Measurements from ENCODE around the gene MSI2. TPM values are rescaled to one million over a fixed set of nuclear protein-coding genes. Genes with fewer than 3 reads are reported as not detected.

The MSI2 gene
- total and polyA plus RNA-seq, 12 donors, result 25.5 to 135 (median 121) TPM

DNA sequence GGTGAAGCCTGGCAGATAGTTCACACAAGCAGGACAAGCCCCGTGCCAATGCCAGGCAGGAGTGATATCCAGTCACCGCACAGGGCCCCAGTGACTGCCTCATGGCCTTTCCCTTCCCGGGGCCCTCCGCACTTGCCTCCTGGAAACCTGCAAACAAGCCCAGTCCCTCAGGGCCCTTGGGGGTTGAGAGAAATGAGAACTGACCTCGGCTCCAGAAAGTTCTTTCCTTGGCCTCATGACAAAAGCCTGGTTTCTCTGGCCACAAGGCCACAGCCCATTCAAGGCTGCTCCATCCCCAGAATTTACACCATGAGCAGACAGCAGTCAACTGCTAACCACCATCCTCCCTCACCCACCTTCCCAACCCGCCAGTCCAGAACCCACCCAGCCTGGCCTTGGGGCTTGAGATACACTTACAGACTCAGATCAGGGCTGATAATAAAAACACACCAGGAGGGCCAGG lies 411.2 kb downstream of the MSI2 start:
- peak overlapping the region in 5 of 10 donors; percentile 12 to 62 (median 57) for H3K27ac ChIP-seq
- no peak overlapping the region for H3K4me3 ChIP-seq
- DNase-seq (no peak), ATAC-seq (no peak)
- peaks cover 5 to 76% (median 32%) of the 10 kb centered on the region in 9 donors for H3K4me1 ChIP-seq
- no peaks in the 10 kb centered on the region for H3K36me3 ChIP-seq
- WGBS, 2 donors, result 64 to 79% methylated on average over 6 of the region's 6 CpGs
- no peaks in the 10 kb centered on the region for H3K9me3 ChIP-seq
- intact Hi-C loops (cut with DNase I), result loop anchor here in 6 of 10 donors (5.0 to 10.0 kb wide), 5 partner anchors 60 to 413 kb away; partner anchors contain the start of gene MSI2 (in 3 of the 6)
- TF ChIP-seq, protein P1, sequence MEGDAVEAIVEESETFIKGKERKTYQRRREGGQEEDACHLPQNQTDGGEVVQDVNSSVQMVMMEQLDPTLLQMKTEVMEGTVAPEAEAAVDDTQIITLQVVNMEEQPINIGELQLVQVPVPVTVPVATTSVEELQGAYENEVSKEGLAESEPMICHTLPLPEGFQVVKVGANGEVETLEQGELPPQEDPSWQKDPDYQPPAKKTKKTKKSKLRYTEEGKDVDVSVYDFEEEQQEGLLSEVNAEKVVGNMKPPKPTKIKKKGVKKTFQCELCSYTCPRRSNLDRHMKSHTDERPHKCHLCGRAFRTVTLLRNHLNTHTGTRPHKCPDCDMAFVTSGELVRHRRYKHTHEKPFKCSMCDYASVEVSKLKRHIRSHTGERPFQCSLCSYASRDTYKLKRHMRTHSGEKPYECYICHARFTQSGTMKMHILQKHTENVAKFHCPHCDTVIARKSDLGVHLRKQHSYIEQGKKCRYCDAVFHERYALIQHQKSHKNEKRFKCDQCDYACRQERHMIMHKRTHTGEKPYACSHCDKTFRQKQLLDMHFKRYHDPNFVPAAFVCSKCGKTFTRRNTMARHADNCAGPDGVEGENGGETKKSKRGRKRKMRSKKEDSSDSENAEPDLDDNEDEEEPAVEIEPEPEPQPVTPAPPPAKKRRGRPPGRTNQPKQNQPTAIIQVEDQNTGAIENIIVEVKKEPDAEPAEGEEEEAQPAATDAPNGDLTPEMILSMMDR (IDR thresholded peaks at IDR 0.05), result no peak
- H3K27me3 ChIP-seq, result no peaks in the 10 kb centered on the region

DNA sequence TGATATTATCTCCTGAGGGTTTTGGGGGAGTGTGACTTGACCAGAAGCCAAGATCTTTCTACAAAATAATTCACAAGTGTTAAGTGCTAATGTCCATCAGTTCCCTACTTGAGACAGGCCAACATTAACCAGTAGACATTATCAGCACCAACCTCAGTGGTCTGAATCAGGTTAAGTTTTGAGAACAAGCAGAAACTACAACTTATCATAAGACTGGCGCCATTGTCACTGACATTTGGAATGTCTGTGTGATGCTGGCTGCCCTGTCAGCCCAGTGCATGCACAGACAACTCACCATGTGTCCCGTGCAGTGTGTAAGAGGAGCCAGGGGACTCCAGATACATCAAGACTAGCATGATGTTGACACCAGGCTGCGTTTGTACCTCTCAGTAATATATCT lies 412.0 kb downstream of the MSI2 start:
- peak overlapping the region in 4 of 10 donors; percentile 30 to 62 (median 58) for H3K27ac ChIP-seq
- DNase-seq, result no peak

DNA sequence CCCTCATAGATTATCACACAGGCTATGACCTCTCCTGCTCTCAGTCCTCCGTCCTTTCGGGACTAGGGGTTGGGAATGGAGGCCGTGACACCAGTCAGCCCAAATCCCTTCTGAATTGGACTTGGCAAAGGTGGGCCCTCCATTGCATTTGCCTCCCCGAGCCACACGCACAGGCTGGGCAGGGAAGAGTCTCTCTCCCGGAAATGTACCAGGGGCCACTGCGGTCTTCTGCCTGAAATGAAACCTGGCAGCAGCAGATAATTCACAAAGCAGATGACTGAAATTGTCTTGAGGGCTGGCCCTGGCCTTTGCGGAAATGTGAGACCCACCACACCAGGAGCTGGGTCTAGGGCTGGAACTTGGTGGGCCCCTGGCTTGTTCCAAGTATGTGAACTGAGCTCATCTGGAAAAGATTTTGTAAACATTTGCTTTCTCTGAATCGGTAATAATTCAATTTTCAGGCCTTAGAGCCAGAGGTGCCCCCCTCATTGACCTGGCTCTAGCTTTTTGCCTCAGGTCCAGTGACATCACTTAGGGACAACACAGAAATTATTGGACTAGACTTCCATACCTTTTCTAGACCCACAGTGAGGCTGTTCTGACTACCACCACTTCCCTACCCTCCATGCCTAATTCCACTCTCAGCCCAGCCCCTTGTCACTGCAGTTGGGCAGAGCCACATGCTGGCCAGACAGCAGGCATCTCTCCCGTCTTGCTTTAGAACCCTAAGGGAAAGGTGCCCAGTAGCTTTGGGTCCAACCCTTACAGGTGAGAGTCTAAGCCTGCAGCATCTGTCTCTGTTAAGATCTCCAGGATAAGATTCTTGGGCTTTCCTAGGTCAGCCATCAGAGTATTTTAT lies 413.6 kb downstream of the MSI2 start:
- intact Hi-C loops (cut with DNase I), result loop anchor here (2.0 to 10.0 kb wide), 18 partner anchors 63 to 538 kb away; partner anchors contain the start of genes MSI2 (in 3 of the 10) and CCDC182 (in 1 of the 10)
- no peaks in the 10 kb centered on the region for H3K9me3 ChIP-seq
- H3K36me3 ChIP-seq, result peaks cover 0 to 4% (median 0%) of the 10 kb centered on the region in 9 donors
- H3K4me3 ChIP-seq, result no peak overlapping the region
- TF ChIP-seq, protein P1 (IDR thresholded peaks at IDR 0.05), result no peak
- H3K27me3 ChIP-seq, result no peaks in the 10 kb centered on the region
- 83 to 85% methylated on average over 10 of the region's 10 CpGs for WGBS, 2 donors
- peaks cover 0 to 56% (median 15%) of the 10 kb centered on the region in 9 donors for H3K4me1 ChIP-seq
- DNase-seq, result no peak
- ATAC-seq, result no peak
- H3K27ac ChIP-seq, result peak overlapping the region in 1 of 10 donors; percentile 16

More for the DNA sequence above, 412.0 kb downstream of the MSI2 start:
- peaks cover 3 to 70% (median 27%) of the 10 kb centered on the region in 9 donors for H3K4me1 ChIP-seq
- intact Hi-C loops (cut with DNase I), result loop anchor here in 6 of 10 donors (5.0 to 10.0 kb wide), 5 partner anchors 61 to 414 kb away; partner anchors contain the start of gene MSI2 (in 3 of the 6)
- no peaks in the 10 kb centered on the region for H3K36me3 ChIP-seq
- no peak overlapping the region for H3K4me3 ChIP-seq
- ATAC-seq, result peak in 4 of 8 donors; percentile 35 to 67 (median 48)
- no peaks in the 10 kb centered on the region for H3K27me3 ChIP-seq
- WGBS, 2 donors, result 62 to 72% methylated on average over 3 of the region's 3 CpGs
- TF ChIP-seq, protein P1 (IDR thresholded peaks at IDR 0.05), result no peak
- no peaks in the 10 kb centered on the region for H3K9me3 ChIP-seq

DNA sequence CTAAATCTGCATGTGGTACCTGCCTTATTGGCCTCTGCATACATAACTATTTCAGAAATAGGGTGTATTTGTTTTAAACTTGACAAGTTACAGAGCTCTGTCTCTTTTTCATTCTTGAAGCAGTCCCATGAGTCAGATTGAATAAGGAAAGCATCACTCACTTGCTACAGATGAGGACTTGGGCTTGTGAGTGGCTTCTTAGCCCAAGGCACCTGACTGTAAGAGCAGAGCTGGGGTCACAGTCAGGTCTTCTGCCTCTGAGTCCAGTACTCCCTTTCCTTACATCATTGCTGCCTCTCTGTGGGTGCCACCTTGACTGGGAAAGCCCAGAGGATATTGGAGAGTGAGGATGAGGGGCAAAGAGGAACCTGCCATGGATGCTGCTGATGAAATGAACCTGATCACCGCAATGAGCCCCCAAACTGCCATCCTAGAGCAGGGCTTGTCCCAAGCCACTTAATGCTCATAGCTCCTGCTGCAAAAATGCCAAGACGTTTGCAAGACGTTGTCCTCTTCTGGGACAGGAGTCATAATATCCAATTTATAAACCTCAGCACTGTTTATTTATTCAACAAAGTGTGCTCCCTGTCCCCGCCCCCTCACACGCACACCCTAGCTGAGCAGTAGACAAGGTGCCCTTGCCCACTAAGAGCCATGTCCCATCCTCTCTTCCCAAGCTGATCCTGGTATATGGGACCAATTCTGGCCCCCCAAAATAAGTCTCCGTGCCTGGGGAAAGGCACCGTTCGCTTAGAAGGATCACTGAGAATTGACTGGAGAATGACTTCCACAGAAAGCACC lies 414.6 kb downstream of the MSI2 start:
- Histone ChIP-seq H3K36me3 (peaks cover 0 to 12% (median 0%) of the 10 kb centered on the region in 9 donors), H3K27me3 (no peaks in the 10 kb centered on the region), H3K4me1 (peaks cover 0 to 46% (median 14%) of the 10 kb centered on the region in 9 donors), H3K9me3 (no peaks in the 10 kb centered on the region), H3K27ac (peak overlapping the region in 4 of 10 donors; percentile 5 to 33 (median 14)), H3K4me3 (no peak overlapping the region)
- TF ChIP-seq, protein P1 (IDR thresholded peaks at IDR 0.05), result no peak
- intact Hi-C loops (cut with DNase I), result loop anchor here (2.0 to 10.0 kb wide), 14 partner anchors 66 to 539 kb away; partner anchors contain the start of gene CCDC182 (in 1 of the 10)
- DNase-seq, result no peak
- WGBS, 2 donors, result 90 to 94% methylated on average over 8 of the region's 8 CpGs
- no peak for ATAC-seq
